PC-3 (cell line): ENCODE measurements around the gene GALNT13. TPM values are rescaled to one million over a fixed set of nuclear protein-coding genes. Genes with fewer than 3 reads are reported as not detected.

Experiments
- ATAC-seq: fragments of 200-7000 bp; cut with Tn5 transposase; 2 replicates; pipeline ENCODE4 v1.9.1; 2020; ENCODE audit warnings: mild to moderate bottlenecking, moderate library complexity
- BruUV-seq: library from RNA; stranded (reverse); fragments of 400-500 nt; replicated peaks from 2 replicates; lab custom pipeline; 2021; lab: Mats Ljungman, UMichigan
- CTCF ChIA-PET: fragments of 300-600 bp; sonication (Branson Sonifier 250); formaldehyde crosslinking; loops from one replicate; lab custom pipeline; 2022; ENCODE audit warnings: antibody characterized with exemption; lab: Charles Lee
- POLR2A ChIA-PET: fragments of 300-600 bp; sonication (Branson Sonifier 250); formaldehyde crosslinking; loops from one replicate; lab custom pipeline; 2022; ENCODE audit warnings: antibody characterized with exemption; ENCODE audit not compliant: unreplicated experiment; lab: Charles Lee
- DNase-seq: peaks from one replicate; pipeline ENCODE4 v3.0.0-alpha.2; 2015
- H2AFZ ChIP-seq: fragments of 300-600 bp; sonication (generic); 2 replicates; pipeline ENCODE4 v1.6.0; 2016; ENCODE audit warnings: antibody characterized with exemption, low read length
- H3F3A ChIP-seq: fragments of 300-600 bp; sonication (generic); one replicate; pipeline ENCODE4 v1.6.0; 2017; ENCODE audit warnings: antibody characterized with exemption, low read length, control low read depth, mild to moderate bottlenecking; ENCODE audit not compliant: unreplicated experiment
- H3K27ac ChIP-seq: fragments of 300-600 bp; sonication (generic); 2 replicates; pipeline ENCODE4 v1.5.1; 2016; ENCODE audit warnings: mild to moderate bottlenecking, low read length
- H3K27me3 ChIP-seq: fragments of 300-600 bp; sonication (generic); 2 replicates; pipeline ENCODE4 v1.6.1; 2016; ENCODE audit warnings: low read length, mixed read lengths
- H3K36me3 ChIP-seq: fragments of 300-600 bp; sonication (generic); 2 replicates; pipeline ENCODE4 v1.6.1; 2016; ENCODE audit warnings: low read depth, mixed run types, low read length, mixed read lengths
- H3K4me1 ChIP-seq: fragments of 300-600 bp; sonication (generic); 2 replicates; pipeline ENCODE4 v1.5.1; 2016; ENCODE audit warnings: low read length; ENCODE audit not compliant: insufficient read depth
- H3K4me2 ChIP-seq: fragments of 300-600 bp; sonication (generic); 2 replicates; pipeline ENCODE4 v1.6.0; 2016; ENCODE audit warnings: low read length
- H3K4me3 ChIP-seq: fragments of 300-600 bp; sonication (generic); 2 replicates; pipeline ENCODE4 v1.5.1; 2016; ENCODE audit warnings: mild to moderate bottlenecking, low read length, mixed read lengths
- H3K79me2 ChIP-seq: fragments of 300-600 bp; sonication (generic); 2 replicates; pipeline ENCODE4 v1.6.1; 2017; ENCODE audit warnings: low read length, mixed read lengths
- H3K9ac ChIP-seq: fragments of 300-600 bp; sonication (generic); 2 replicates; pipeline ENCODE4 v1.6.0; 2016; ENCODE audit warnings: mild to moderate bottlenecking, low read length
- H3K9me2 ChIP-seq: fragments of 300-600 bp; sonication (generic); replicated peaks from 2 replicates; pipeline ENCODE4 v1.6.1; 2016; ENCODE audit warnings: mixed run types, low read length, mixed read lengths
- H3K9me3 ChIP-seq: fragments of 300-600 bp; sonication (generic); 2 replicates; pipeline ENCODE4 v1.6.1; 2016; ENCODE audit warnings: low read length, mixed read lengths
- H4K20me1 ChIP-seq: fragments of 300-600 bp; sonication (generic); 2 replicates; pipeline ENCODE4 v1.6.1; 2016; ENCODE audit warnings: low read length, mixed read lengths
- EZH2 ChIP-seq: fragments of 300-600 bp; sonication (generic); IDR thresholded peaks from one replicate; pipeline ENCODE4 v1.6.1; 2017; ENCODE audit warnings: antibody characterized with exemption, mild to moderate bottlenecking, low read length; ENCODE audit not compliant: unreplicated experiment
- EZH2phosphoT487 ChIP-seq: fragments of 300-600 bp; sonication (generic); IDR thresholded peaks from 2 replicates; pipeline ENCODE4 v1.6.1; 2018; ENCODE audit warnings: mild to moderate bottlenecking, antibody characterized with exemption, low read length, borderline replicate concordance
- intact Hi-C: fragments of 100-400 bp; cut with micrococcal nuclease; formaldehyde crosslinking; loops from 2 replicates; pipeline ENCODE4 v1.9.0; 2023
- total RNA-seq: library from RNA; depleted of rRNA; stranded (reverse); fragments of >200 nt; gene quantifications from 2 replicates; pipeline ENCODE4 v1.2.3, GENCODE V29; 2014
- TF ChIP-seq, protein P1 (sequence below): fragments of 300-600 bp; sonication (generic); conservative IDR thresholded peaks from 2 replicates; pipeline ENCODE4 v1.5.1; 2017; ENCODE audit warnings: antibody characterized with exemption, low read depth, mild to moderate bottlenecking, low read length

The GALNT13 gene
- total RNA-seq, 1 experiment from 2014 or later = 2.0 TPM

DNA sequence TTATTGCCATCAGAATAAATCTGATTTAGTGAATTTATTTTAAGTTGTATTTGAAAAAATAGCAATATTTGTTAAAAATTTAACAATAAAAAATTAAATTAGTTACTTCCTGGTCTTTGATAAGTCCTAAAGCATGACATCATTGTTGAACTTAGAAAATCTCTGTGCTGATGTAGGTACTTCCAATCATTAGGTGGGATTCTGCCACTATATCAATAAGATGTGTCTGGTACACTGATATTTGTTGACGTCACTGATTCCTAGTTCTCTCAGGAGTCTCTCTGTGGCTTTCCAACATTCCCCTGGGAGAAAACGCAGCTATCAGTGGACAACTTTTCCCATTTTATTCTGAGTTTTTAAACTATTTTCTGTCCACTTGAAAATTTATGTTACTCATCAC, 143.5 kb downstream of the GALNT13 start:
- ChIA-PET CTCF (no interaction called here), POLR2A (no interaction called here)
- Histone ChIP-seq H3K79me2 (no peaks in the 10 kb centered on the region), H3K36me3 (no peaks in the 10 kb centered on the region), H2AFZ (no peak overlapping the region), H4K20me1 (no peaks in the 10 kb centered on the region), H3K4me1 (no peaks in the 10 kb centered on the region), H3K9me2 (no peaks in the 10 kb centered on the region), H3K4me3 (no peak overlapping the region), H3K9ac (no peak overlapping the region), H3K27me3 (no peaks in the 10 kb centered on the region), H3K4me2 (no peak overlapping the region), H3K9me3 (no peaks in the 10 kb centered on the region), H3F3A (no peaks in the 10 kb centered on the region), H3K27ac (no peak overlapping the region)
- no peak for TF ChIP-seq EZH2phosphoT487
- no peak for TF ChIP-seq EZH2
- BruUV-seq = no TSS peak
- ATAC-seq (no peak), DNase-seq (no peak)
- intact Hi-C loops = no loop called here

DNA sequence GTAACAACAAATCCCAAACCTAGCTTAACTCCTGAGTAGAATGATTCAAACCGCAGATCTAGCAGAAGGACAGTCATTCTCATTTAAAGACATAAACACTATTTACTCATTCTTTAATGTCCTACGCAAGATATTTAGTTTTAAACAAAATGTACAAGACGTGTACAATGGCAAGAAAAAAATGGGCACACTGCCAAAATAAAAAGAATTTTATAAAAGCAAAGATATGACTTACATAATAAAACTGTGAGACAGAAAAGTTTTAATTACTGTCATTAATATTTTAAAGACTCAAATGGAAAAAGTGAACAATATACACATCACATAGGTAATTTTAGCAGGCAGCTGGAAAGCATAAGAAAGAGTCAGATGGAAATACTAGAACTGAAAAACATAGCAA, 157.8 kb downstream of the GALNT13 start:
- TF ChIP-seq EZH2phosphoT487 (no peak), EZH2 (no peak)
- TF ChIP-seq, protein P1, sequence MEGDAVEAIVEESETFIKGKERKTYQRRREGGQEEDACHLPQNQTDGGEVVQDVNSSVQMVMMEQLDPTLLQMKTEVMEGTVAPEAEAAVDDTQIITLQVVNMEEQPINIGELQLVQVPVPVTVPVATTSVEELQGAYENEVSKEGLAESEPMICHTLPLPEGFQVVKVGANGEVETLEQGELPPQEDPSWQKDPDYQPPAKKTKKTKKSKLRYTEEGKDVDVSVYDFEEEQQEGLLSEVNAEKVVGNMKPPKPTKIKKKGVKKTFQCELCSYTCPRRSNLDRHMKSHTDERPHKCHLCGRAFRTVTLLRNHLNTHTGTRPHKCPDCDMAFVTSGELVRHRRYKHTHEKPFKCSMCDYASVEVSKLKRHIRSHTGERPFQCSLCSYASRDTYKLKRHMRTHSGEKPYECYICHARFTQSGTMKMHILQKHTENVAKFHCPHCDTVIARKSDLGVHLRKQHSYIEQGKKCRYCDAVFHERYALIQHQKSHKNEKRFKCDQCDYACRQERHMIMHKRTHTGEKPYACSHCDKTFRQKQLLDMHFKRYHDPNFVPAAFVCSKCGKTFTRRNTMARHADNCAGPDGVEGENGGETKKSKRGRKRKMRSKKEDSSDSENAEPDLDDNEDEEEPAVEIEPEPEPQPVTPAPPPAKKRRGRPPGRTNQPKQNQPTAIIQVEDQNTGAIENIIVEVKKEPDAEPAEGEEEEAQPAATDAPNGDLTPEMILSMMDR = no peak
- H3K27ac ChIP-seq = no peak overlapping the region
- H3K4me3 ChIP-seq = no peak overlapping the region
- H3K27me3 ChIP-seq = no peaks in the 10 kb centered on the region
- intact Hi-C loops = no loop called here
- no peak overlapping the region for H3K4me2 ChIP-seq
- ChIA-PET CTCF (no interaction called here), POLR2A (no interaction called here)
- H3K9me2 ChIP-seq = no peaks in the 10 kb centered on the region
- ATAC-seq (no peak), DNase-seq (no peak)
- no peaks in the 10 kb centered on the region for H3K79me2 ChIP-seq
- H3F3A ChIP-seq = no peaks in the 10 kb centered on the region
- no peaks in the 10 kb centered on the region for H3K9me3 ChIP-seq
- no peaks in the 10 kb centered on the region for H4K20me1 ChIP-seq
- H3K4me1 ChIP-seq = no peaks in the 10 kb centered on the region
- H3K36me3 ChIP-seq = no peaks in the 10 kb centered on the region
- no peak overlapping the region for H3K9ac ChIP-seq
- H2AFZ ChIP-seq = no peak overlapping the region
- no TSS peak for BruUV-seq

DNA sequence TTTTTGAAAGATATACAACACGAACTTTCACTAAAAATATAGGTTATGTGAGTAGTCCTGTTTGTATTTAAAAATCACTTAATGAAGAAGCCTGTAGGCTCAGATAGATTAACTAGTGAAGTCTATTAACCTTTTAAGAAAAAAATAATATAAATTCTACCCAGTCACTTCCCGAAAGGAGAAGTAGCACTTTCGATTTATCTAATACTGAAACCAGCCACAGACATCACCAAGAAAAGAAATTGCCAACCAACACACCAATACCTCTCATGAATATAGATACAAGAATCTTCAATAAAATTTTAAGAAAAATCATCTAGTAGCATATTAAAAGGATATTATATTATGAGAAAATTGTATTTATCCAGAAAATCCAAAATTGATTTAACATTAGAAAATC, 160.5 kb downstream of the GALNT13 start:
- TF ChIP-seq, protein P1 = no peak
- ChIA-PET CTCF (no interaction called here), POLR2A (no interaction called here)
- Histone ChIP-seq H3K4me1 (no peaks in the 10 kb centered on the region), H3K27ac (no peak overlapping the region), H3K9me3 (no peaks in the 10 kb centered on the region), H2AFZ (no peak overlapping the region), H3K27me3 (no peaks in the 10 kb centered on the region), H3K9ac (no peak overlapping the region), H3K4me2 (no peak overlapping the region), H3K79me2 (no peaks in the 10 kb centered on the region), H4K20me1 (no peaks in the 10 kb centered on the region), H3K4me3 (no peak overlapping the region), H3F3A (no peaks in the 10 kb centered on the region), H3K36me3 (no peaks in the 10 kb centered on the region), H3K9me2 (no peaks in the 10 kb centered on the region)
- BruUV-seq = no TSS peak
- no peak for DNase-seq
- intact Hi-C loops = no loop called here
- no peak for ATAC-seq
